Tibial artery (tissue), 4 donors: ENCODE results near the gene DRAM1.

Source experiments
- DNase-seq, 2 donors: peaks; one replicate each; pipeline ENCODE4 v3.0.0-alpha.2; 2019
- H3K27ac ChIP-seq, 2 donors: fragments of 200-600 bp; sonication (generic) in 1 of 2; 1 replicate in 1 of 2; 2 replicates in 1 of 2; pipeline ENCODE4 v1.5.1; 2018 to 2019; ENCODE audit warnings: mild to moderate bottlenecking in 1 of 2
- H3K27me3 ChIP-seq, 2 donors: fragments of 200-600 bp; sonication (generic) in 1 of 2; one replicate each; pipeline versions ENCODE4 v1.5.1 to v1.6.0; 2016 to 2019
- H3K36me3 ChIP-seq, 3 donors: fragments of 200-600 bp; sonication (generic) in 2 of 3; one replicate each; pipeline ENCODE4 v1.5.1; 2016 to 2019; ENCODE audit warnings: mild to moderate bottlenecking in 2 of 3
- H3K4me1 ChIP-seq, 4 donors: fragments of 200-600 bp; sonication (generic) in 2 of 4; 1 replicate in 3 of 4; 2 replicates in 1 of 4; pipeline ENCODE4 v1.5.1; 2016 to 2019
- H3K4me3 ChIP-seq, 2 donors: fragments of 200-600 bp; sonication (generic) in 1 of 2; 1 replicate in 1 of 2; 2 replicates in 1 of 2; pipeline ENCODE4 v1.5.1; 2018 to 2019; ENCODE audit warnings: mild to moderate bottlenecking in 2 of 2
- H3K9me3 ChIP-seq, 3 donors: fragments of 200-600 bp; sonication (generic) in 1 of 3; one replicate each; pipeline ENCODE4 v1.5.1; 2016 to 2019
- intact Hi-C: fragments of 100-400 bp; cut with DNase I; formaldehyde crosslinking; loops from one replicate; pipeline ENCODE4 v1.15.0; 2023; ENCODE audit warnings: low total_unique reads
- TF ChIP-seq, protein P1 (sequence below), 2 experiments: fragments of 200-600 bp in 1 of 2; fragments of 450-650 bp in 1 of 2; IDR thresholded peaks; one replicate each; pipeline ENCODE4 v1.5.1; 2017 to 2019; ENCODE audit warnings: antibody characterized with exemption in 2 of 2, mild to moderate bottlenecking in 1 of 2, moderate library complexity in 1 of 2

Gene DRAM1

DNA sequence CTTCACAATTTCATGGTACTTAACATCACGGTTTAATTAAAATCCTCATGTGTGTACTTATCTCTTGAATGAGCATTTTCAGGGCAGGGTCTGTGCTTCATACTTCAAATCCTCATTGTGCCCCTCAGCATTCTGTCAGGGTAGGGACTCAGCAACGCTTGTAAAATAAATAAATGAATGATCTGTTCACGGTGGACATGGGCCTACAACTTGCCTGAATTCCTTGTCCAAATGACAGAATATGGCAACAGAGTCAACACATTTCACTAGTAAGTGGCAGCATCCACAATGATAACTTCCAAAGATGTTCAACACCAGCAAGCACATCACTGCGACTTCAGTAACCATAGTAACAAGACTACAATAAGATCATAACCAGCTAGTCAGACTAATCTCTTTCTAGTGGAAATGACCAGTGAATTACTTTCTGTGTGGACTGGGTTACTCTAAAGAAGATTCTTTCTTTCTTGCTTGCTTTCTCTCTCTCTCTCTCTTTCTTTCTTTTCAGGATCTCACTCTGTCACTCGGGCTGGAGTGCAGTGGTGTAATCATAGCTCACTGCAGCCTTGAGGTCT is 32.2 kb upstream of the DRAM1 start:
- intact Hi-C loops = no loop called here
- TF ChIP-seq, protein P1, sequence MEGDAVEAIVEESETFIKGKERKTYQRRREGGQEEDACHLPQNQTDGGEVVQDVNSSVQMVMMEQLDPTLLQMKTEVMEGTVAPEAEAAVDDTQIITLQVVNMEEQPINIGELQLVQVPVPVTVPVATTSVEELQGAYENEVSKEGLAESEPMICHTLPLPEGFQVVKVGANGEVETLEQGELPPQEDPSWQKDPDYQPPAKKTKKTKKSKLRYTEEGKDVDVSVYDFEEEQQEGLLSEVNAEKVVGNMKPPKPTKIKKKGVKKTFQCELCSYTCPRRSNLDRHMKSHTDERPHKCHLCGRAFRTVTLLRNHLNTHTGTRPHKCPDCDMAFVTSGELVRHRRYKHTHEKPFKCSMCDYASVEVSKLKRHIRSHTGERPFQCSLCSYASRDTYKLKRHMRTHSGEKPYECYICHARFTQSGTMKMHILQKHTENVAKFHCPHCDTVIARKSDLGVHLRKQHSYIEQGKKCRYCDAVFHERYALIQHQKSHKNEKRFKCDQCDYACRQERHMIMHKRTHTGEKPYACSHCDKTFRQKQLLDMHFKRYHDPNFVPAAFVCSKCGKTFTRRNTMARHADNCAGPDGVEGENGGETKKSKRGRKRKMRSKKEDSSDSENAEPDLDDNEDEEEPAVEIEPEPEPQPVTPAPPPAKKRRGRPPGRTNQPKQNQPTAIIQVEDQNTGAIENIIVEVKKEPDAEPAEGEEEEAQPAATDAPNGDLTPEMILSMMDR (IDR thresholded peaks at IDR 0.05) = no peak
- Histone ChIP-seq H3K36me3 (no peaks in the 10 kb centered on the region), H3K9me3 (no peaks in the 10 kb centered on the region), H3K27ac (no peak overlapping the region), H3K4me3 (no peak overlapping the region), H3K27me3 (no peaks in the 10 kb centered on the region), H3K4me1 (no peaks in the 10 kb centered on the region)
- DNase-seq = no peak

DNA sequence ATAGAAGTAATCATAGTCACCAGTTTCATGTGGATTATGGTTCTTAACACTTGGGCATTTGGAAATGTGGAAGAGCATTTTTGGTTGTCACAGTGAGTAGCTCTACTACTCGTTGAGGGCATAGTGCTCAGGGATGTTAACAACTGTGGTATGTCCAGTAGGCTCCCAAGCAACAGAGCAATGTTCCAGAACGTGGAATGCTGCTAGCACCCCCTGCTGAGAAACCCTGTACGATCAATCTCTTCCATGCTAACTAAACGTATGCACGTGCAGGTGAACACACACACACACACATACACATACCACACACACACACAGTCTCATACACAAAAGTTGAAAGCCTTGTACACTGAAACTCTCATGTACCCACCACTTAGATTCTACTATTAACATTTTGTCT is 30.1 kb upstream of the DRAM1 start:
- no peak overlapping the region for H3K4me3 ChIP-seq
- DNase-seq = no peak
- no peak overlapping the region for H3K27ac ChIP-seq
- H3K4me1 ChIP-seq = no peaks in the 10 kb centered on the region
- no peaks in the 10 kb centered on the region for H3K9me3 ChIP-seq
- no peaks in the 10 kb centered on the region for H3K27me3 ChIP-seq
- H3K36me3 ChIP-seq = no peaks in the 10 kb centered on the region
- TF ChIP-seq, protein P1 (IDR thresholded peaks at IDR 0.05) = no peak
- intact Hi-C loops = no loop called here

DNA sequence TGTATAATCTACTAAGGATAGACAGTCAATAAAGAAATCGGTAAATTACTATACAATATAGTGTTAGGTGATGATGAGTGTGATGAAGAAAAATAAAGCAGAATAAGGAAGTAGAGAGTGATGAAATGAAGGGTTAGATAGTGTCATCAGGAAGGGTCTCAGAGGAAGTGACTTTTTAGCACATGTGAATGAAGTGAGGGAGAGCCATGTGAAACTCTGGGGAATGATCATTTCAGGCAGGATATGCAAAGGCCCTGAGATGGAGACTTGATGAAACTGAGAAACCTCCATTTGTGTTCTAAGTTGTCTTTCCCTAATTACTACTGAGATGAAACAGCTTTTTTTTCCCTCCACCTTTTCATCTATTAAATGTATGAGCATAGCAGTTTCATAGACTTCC is 27.2 kb upstream of the DRAM1 start:
- no peaks in the 10 kb centered on the region for H3K9me3 ChIP-seq
- H3K4me3 ChIP-seq = no peak overlapping the region
- no peak overlapping the region for H3K27ac ChIP-seq
- no peaks in the 10 kb centered on the region for H3K36me3 ChIP-seq
- H3K27me3 ChIP-seq = no peaks in the 10 kb centered on the region
- peaks cover 0 to 1% (median 0%) of the 10 kb centered on the region in 4 donors for H3K4me1 ChIP-seq
- TF ChIP-seq, protein P1 (IDR thresholded peaks at IDR 0.05) = no peak
- no peak for DNase-seq
- intact Hi-C loops = no loop called here

DNA sequence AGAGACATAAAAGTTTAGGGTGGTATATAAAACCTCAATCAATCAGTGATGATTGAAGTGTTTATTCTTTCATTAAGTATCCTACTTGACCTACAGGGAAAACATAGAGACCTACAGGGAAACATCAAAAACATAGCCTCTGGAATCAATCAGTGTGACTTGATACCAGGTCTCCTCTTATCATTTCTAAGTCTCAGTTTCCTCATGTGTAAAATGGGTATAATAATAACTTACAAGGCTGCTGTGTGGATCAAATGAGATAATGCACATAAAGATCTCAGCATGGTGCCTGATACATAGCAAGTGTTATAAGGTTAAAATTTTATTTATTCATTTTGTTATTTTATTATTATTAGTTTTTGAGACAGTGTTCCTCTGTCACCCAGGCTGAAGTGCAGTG is 24.4 kb upstream of the DRAM1 start:
- H3K4me3 ChIP-seq = no peak overlapping the region
- H3K36me3 ChIP-seq = no peaks in the 10 kb centered on the region
- H3K9me3 ChIP-seq = no peaks in the 10 kb centered on the region
- no peak overlapping the region for H3K27ac ChIP-seq
- intact Hi-C loops = no loop called here
- no peaks in the 10 kb centered on the region for H3K27me3 ChIP-seq
- peaks cover 0 to 17% (median 3%) of the 10 kb centered on the region in 4 donors for H3K4me1 ChIP-seq
- TF ChIP-seq, protein P1 (IDR thresholded peaks at IDR 0.05) = no peak
- DNase-seq = no peak

DNA sequence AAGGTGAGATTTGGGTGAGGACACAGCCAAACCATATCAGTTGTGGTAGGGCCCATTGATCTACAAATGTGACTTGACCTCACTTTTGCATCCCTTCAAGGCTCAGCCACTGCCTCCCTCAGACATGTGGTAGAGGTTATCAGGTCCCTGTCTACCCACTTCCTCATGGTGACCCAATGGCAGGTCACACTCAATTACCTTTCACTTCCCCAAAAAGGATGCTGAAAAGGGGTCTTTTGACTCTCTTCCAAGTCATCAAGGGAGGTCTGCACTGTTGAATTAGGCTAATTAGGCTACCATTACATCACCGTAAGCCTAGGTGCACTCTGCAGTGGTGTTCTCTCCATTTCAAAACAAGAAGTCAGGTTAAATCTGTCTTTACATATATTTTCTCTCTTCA is 22.6 kb upstream of the DRAM1 start:
- Histone ChIP-seq H3K4me3 (no peak overlapping the region), H3K4me1 (peaks cover 0 to 17% (median 3%) of the 10 kb centered on the region in 4 donors), H3K27ac (no peak overlapping the region), H3K27me3 (no peaks in the 10 kb centered on the region), H3K9me3 (no peaks in the 10 kb centered on the region), H3K36me3 (no peaks in the 10 kb centered on the region)
- no peak for DNase-seq
- TF ChIP-seq, protein P1 (IDR thresholded peaks at IDR 0.05) = no peak
- intact Hi-C loops = no loop called here
